ENCODE data around the gene KCNJ5.

The KCNJ5 gene

DNA sequence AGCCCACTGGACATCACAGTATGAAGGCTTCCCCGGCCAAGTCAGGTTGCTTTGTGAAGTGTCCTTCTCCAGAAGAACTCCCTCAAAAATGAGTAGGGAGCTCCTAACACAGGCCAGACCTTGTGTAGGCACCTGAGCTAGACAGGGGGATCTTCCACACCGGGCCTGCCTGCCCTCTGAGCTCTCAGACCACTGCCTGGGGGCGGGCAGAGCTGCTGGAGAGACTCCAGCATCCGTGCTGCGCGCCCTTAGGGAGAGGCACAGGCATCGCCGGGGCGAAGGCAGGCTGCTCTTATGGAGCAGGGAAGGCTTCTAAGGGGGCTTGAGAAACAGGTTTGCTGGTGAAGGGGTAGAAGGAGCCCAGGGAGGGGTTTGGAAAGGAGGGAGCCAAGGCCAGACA is 4.4 kb downstream of the KCNJ5 start:
- Histone ChIP-seq H3K4me1 (ENCODE audit: low read length) (no peaks in the 10 kb centered on the region), H4K20me1 (ENCODE audit: insufficient read depth, low read length) (no peaks in the 10 kb centered on the region), H3K27ac (ENCODE audit: low read length) (no peak overlapping the region), H3K4me2 (ENCODE audit: low read length) (no peak overlapping the region), H3K4me3 (ENCODE audit: low read length) (no peak overlapping the region), H3K9me3 (ENCODE audit: insufficient read depth, low read length) (no peaks in the 10 kb centered on the region), H3K36me3 (replicated peaks; ENCODE audit: low read depth, low read length) (no peaks in the 10 kb centered on the region), H3K79me2 (ENCODE audit: low read length) (no peaks in the 10 kb centered on the region), H3K9ac (ENCODE audit: low read length) (no peak overlapping the region), H3K27me3 (ENCODE audit: low read depth, low read length) (0 out of 2 replicates have a peak, but pooled peaks cover 2% of the 10 kb centered on the region), H2AFZ (ENCODE audit: low read depth, low read length) (no peak overlapping the region)
- TF ChIP-seq EZH2phosphoT487 (IDR thresholded peaks at IDR 0.05; ENCODE audit: low read depth): no peak
- TF ChIP-seq, protein P1, sequence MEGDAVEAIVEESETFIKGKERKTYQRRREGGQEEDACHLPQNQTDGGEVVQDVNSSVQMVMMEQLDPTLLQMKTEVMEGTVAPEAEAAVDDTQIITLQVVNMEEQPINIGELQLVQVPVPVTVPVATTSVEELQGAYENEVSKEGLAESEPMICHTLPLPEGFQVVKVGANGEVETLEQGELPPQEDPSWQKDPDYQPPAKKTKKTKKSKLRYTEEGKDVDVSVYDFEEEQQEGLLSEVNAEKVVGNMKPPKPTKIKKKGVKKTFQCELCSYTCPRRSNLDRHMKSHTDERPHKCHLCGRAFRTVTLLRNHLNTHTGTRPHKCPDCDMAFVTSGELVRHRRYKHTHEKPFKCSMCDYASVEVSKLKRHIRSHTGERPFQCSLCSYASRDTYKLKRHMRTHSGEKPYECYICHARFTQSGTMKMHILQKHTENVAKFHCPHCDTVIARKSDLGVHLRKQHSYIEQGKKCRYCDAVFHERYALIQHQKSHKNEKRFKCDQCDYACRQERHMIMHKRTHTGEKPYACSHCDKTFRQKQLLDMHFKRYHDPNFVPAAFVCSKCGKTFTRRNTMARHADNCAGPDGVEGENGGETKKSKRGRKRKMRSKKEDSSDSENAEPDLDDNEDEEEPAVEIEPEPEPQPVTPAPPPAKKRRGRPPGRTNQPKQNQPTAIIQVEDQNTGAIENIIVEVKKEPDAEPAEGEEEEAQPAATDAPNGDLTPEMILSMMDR (IDR thresholded peaks at IDR 0.05; ENCODE audit: low read depth, low read length): no peak

DNA sequence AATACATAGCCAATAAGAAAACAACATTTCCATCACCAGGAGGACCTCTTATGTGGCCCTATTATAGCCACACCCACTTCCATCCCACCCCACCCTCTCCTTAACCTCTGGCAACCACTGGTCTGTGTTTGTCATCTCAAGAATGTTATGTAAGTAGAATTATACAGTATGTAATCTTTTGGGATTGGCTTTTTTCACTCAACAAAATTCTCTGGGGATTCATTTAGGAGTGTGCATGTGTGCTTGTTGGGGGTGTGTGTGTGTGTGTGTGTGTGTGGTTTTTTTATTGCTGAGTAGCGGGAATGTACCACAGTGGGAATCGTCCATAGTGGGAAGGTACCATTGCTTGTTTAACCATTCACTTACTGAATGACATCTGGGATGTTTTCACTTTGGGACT is 5.2 kb downstream of the KCNJ5 start:
- H3K36me3 ChIP-seq (replicated peaks; ENCODE audit: low read depth, low read length): no peaks in the 10 kb centered on the region
- H3K9me3 ChIP-seq (ENCODE audit: insufficient read depth, low read length): no peaks in the 10 kb centered on the region
- no peak overlapping the region for H3K4me2 ChIP-seq (ENCODE audit: low read length)
- H3K4me3 ChIP-seq (ENCODE audit: low read length): no peak overlapping the region
- H3K9ac ChIP-seq (ENCODE audit: low read length): no peak overlapping the region
- no peak overlapping the region for H3K27ac ChIP-seq (ENCODE audit: low read length)
- TF ChIP-seq EZH2phosphoT487 (IDR thresholded peaks at IDR 0.05; ENCODE audit: low read depth): no peak
- TF ChIP-seq, protein P1 (IDR thresholded peaks at IDR 0.05; ENCODE audit: low read depth, low read length): no peak
- H3K79me2 ChIP-seq (ENCODE audit: low read length): no peaks in the 10 kb centered on the region
- H2AFZ ChIP-seq (ENCODE audit: low read depth, low read length): no peak overlapping the region
- H3K4me1 ChIP-seq (ENCODE audit: low read length): no peaks in the 10 kb centered on the region
- no peaks in the 10 kb centered on the region for H4K20me1 ChIP-seq (ENCODE audit: insufficient read depth, low read length)
- 0 out of 2 replicates have a peak, but pooled peaks cover 2% of the 10 kb centered on the region for H3K27me3 ChIP-seq (ENCODE audit: low read depth, low read length)

DNA sequence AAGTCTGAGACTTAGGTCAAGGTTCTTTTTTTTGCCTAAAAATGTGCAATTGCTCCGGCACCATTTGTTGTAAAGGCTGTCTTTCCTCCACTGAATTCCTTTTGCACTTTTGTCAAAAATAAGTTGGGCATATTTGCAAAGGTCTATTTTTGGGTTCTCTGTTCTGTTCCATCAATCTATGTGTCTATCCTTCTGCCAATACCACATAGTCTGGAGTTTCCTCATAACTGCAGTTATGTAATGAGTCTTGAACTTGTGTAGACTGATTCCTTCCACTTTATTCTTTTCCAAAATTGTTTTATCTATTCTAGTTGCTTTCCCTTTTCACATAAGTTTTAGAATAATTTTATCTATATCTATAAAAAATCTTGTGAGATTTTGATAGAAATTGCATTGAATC is 6.7 kb downstream of the KCNJ5 start:
- H3K27me3 ChIP-seq (ENCODE audit: low read depth, low read length): 0 out of 2 replicates have a peak, but pooled peaks cover 2% of the 10 kb centered on the region
- H3K9ac ChIP-seq (ENCODE audit: low read length): no peak overlapping the region
- TF ChIP-seq, protein P1 (IDR thresholded peaks at IDR 0.05; ENCODE audit: low read depth, low read length): no peak
- TF ChIP-seq EZH2phosphoT487 (IDR thresholded peaks at IDR 0.05; ENCODE audit: low read depth): no peak
- H3K4me1 ChIP-seq (ENCODE audit: low read length): no peaks in the 10 kb centered on the region
- no peak overlapping the region for H3K27ac ChIP-seq (ENCODE audit: low read length)
- no peaks in the 10 kb centered on the region for H4K20me1 ChIP-seq (ENCODE audit: insufficient read depth, low read length)
- no peak overlapping the region for H2AFZ ChIP-seq (ENCODE audit: low read depth, low read length)
- H3K4me2 ChIP-seq (ENCODE audit: low read length): no peak overlapping the region
- H3K79me2 ChIP-seq (ENCODE audit: low read length): no peaks in the 10 kb centered on the region
- no peaks in the 10 kb centered on the region for H3K36me3 ChIP-seq (replicated peaks; ENCODE audit: low read depth, low read length)
- no peaks in the 10 kb centered on the region for H3K9me3 ChIP-seq (ENCODE audit: insufficient read depth, low read length)
- H3K4me3 ChIP-seq (ENCODE audit: low read length): no peak overlapping the region

DNA sequence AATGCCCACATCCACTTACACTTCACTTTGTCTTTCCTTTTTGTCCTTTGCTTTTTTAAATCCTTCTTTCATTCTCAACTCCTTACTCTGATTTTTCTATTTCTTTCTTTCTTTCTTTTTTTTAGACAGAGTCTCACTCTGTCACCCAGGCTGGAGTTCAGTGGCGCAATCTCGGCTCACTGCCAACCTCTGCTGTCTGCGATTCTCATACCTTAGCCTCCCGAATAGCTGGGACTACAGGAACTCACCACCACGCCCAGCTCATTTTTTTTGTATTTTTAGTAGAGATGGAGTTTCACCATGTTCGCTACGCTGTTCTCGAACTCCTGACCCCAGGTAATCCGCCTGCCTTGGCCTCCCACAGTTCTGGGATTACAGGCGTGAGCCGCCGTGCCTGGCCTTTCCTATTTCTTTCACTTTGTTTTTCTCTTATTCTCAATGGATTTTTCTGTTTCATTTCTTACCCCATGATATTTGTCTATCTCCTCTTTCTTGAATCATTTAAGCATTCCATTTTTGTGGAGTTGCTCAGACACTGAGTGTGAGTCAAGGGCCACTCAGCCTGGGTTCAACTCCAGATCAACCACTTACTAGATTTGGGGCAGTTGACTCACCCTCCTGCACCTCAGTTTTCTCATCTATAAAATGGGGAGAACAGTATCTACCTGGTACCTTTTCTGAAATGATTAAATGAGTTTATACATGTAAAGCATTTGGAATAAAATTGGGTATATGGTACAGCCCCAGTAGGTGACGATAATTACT is 7.6 kb downstream of the KCNJ5 start:
- H3K27me3 ChIP-seq (ENCODE audit: low read depth, low read length): peaks cover 10% of the 10 kb centered on the region; the same call in 1 of the 2 replicates
- H3K4me3 ChIP-seq (ENCODE audit: low read length): no peak overlapping the region
- no peaks in the 10 kb centered on the region for H3K9me3 ChIP-seq (ENCODE audit: insufficient read depth, low read length)
- no peaks in the 10 kb centered on the region for H3K79me2 ChIP-seq (ENCODE audit: low read length)
- no peaks in the 10 kb centered on the region for H3K4me1 ChIP-seq (ENCODE audit: low read length)
- TF ChIP-seq, protein P1 (IDR thresholded peaks at IDR 0.05; ENCODE audit: low read depth, low read length): no peak
- no peak for TF ChIP-seq EZH2phosphoT487 (IDR thresholded peaks at IDR 0.05; ENCODE audit: low read depth)
- H3K9ac ChIP-seq (ENCODE audit: low read length): no peak overlapping the region
- H3K27ac ChIP-seq (ENCODE audit: low read length): no peak overlapping the region
- no peaks in the 10 kb centered on the region for H3K36me3 ChIP-seq (replicated peaks; ENCODE audit: low read depth, low read length)
- no peak overlapping the region for H3K4me2 ChIP-seq (ENCODE audit: low read length)
- no peak overlapping the region for H2AFZ ChIP-seq (ENCODE audit: low read depth, low read length)
- H4K20me1 ChIP-seq (ENCODE audit: insufficient read depth, low read length): no peaks in the 10 kb centered on the region
